ENCODE measurements around the gene DACH2. TPM values are rescaled to one million over a fixed set of nuclear protein-coding genes. Genes with fewer than 3 reads are reported as not detected.

The DACH2 gene
- total RNA-seq, 1 donor from 2014 or later = 0.13 TPM

DNA sequence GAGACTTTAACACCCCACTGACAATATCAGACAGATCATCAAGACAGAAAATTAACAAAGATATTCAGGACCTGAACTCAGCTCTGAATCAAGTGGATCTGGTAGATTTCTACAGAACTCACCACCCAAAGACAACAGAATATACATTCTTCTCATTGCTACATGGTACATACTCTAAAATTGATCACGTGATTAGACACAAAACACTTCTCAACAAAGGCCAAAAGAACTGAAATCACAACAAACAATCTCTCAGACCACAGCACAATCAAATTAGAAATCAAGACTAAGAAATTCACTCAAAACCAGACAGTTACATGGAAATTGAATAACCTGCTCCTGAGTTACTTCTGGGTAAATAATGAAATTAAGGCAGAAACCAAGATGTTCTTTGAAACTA lies 49.6 kb downstream of the DACH2 start:
- no peak for DNase-seq (ENCODE audit: low read depth)
- Histone ChIP-seq H3K36me3 (ENCODE audit: control insufficient read depth, insufficient read depth, low read length) (no peaks in the 10 kb centered on the region), H3K4me3 (ENCODE audit: low read depth, low read length) (no peak overlapping the region), H3K27me3 (ENCODE audit: control insufficient read depth, insufficient read depth, low read length) (no peaks in the 10 kb centered on the region)
- TF ChIP-seq, protein P1, sequence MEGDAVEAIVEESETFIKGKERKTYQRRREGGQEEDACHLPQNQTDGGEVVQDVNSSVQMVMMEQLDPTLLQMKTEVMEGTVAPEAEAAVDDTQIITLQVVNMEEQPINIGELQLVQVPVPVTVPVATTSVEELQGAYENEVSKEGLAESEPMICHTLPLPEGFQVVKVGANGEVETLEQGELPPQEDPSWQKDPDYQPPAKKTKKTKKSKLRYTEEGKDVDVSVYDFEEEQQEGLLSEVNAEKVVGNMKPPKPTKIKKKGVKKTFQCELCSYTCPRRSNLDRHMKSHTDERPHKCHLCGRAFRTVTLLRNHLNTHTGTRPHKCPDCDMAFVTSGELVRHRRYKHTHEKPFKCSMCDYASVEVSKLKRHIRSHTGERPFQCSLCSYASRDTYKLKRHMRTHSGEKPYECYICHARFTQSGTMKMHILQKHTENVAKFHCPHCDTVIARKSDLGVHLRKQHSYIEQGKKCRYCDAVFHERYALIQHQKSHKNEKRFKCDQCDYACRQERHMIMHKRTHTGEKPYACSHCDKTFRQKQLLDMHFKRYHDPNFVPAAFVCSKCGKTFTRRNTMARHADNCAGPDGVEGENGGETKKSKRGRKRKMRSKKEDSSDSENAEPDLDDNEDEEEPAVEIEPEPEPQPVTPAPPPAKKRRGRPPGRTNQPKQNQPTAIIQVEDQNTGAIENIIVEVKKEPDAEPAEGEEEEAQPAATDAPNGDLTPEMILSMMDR (IDR thresholded peaks at IDR 0.05; ENCODE audit: insufficient read depth, low read length, poor library complexity, severe bottlenecking) = no peak

DNA sequence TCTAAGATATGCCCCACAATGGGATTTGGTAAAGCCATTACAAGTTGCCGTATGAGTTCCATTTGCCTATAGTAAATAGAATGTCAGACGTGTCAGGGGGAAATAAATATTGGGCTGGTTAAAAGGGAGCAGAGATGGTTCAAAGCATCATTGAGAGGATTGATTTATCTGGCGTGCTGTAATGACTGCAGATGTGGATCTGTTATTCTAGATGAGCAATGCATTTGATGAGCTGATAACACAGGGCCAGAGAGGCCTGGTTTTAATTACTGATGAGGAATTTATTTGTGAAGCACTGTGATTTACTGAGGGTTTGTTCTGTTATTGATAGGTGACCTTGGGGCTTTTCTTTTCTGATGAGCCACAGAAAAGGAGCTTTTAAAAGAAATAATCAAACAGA lies 62.5 kb downstream of the DACH2 start:
- Histone ChIP-seq H3K27me3 (ENCODE audit: control insufficient read depth, insufficient read depth, low read length) (no peaks in the 10 kb centered on the region), H3K4me3 (ENCODE audit: low read depth, low read length) (no peak overlapping the region), H3K36me3 (ENCODE audit: control insufficient read depth, insufficient read depth, low read length) (no peaks in the 10 kb centered on the region)
- no peak for DNase-seq (ENCODE audit: low read depth)
- TF ChIP-seq, protein P1 (IDR thresholded peaks at IDR 0.05; ENCODE audit: insufficient read depth, low read length, poor library complexity, severe bottlenecking) = no peak

DNA sequence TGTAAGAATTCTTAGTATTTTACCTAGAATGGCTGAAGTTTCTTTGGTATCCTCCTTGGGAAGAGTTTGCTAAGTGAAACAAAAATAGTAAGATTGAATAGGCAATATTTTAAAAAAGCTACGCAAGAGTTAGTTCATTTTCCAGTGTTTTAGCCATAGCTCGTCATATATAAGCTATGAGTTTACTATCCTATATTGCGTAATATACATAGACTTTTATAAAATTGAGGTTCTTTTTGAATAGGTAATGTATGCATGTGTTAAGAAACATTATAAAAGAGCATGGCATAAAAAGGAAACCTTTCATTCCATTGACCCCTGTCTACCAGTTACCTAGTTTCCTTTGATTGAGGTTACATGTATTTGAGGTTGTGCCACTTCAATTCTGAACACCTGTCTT lies 67.0 kb downstream of the DACH2 start:
- no peak for DNase-seq (ENCODE audit: low read depth)
- no peaks in the 10 kb centered on the region for H3K36me3 ChIP-seq (ENCODE audit: control insufficient read depth, insufficient read depth, low read length)
- no peak overlapping the region for H3K4me3 ChIP-seq (ENCODE audit: low read depth, low read length)
- TF ChIP-seq, protein P1 (IDR thresholded peaks at IDR 0.05; ENCODE audit: insufficient read depth, low read length, poor library complexity, severe bottlenecking) = no peak
- H3K27me3 ChIP-seq (ENCODE audit: control insufficient read depth, insufficient read depth, low read length) = no peaks in the 10 kb centered on the region

DNA sequence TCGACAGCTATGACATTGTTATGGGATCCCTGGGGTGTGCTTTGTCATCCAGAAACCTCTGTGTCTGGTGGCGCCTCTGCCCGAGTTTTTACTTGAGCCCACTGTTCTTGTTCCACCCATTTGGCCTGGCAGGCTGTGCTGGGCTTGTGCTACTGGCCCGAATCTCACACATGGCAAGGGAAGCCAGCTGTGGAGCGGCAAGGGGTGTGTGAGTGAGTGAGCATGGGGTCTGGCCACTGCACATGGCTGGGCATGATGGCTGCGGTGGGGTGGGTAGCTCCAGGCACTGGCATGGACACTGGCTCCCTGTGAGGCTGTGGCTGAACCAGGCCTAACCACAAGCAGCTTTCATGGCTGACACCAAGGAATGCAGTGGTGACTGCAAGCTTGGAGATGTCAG lies 89.2 kb downstream of the DACH2 start:
- DNase-seq (ENCODE audit: low read depth) = no peak
- H3K27me3 ChIP-seq (ENCODE audit: control insufficient read depth, insufficient read depth, low read length) = no peaks in the 10 kb centered on the region
- TF ChIP-seq, protein P1 (IDR thresholded peaks at IDR 0.05; ENCODE audit: insufficient read depth, low read length, poor library complexity, severe bottlenecking) = no peak
- H3K4me3 ChIP-seq (ENCODE audit: low read depth, low read length) = no peak overlapping the region
- no peaks in the 10 kb centered on the region for H3K36me3 ChIP-seq (ENCODE audit: control insufficient read depth, insufficient read depth, low read length)

DNA sequence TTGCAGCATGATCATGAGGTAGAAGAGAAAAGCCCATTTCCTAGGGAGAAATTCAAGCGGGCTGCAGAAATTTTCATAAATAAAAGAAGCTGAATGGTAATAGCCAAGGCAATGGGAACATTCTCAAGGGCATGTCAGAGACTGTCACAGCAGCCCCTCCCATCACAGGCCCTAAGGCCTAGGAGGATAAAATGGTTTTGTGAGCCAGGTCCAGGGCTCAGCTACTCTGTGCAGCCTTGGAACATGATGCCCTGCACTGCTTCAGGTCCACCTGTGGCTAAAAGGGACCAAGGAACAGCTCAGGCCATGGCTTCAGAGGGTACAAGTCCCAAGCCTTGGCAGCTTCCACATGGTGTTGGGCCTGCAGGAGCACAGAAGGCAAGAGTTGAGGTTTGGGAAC lies 93.3 kb downstream of the DACH2 start:
- no peak overlapping the region for H3K4me3 ChIP-seq (ENCODE audit: low read depth, low read length)
- TF ChIP-seq, protein P1 (IDR thresholded peaks at IDR 0.05; ENCODE audit: insufficient read depth, low read length, poor library complexity, severe bottlenecking) = no peak
- no peak for DNase-seq (ENCODE audit: low read depth)
- H3K36me3 ChIP-seq (ENCODE audit: control insufficient read depth, insufficient read depth, low read length) = no peaks in the 10 kb centered on the region
- no peaks in the 10 kb centered on the region for H3K27me3 ChIP-seq (ENCODE audit: control insufficient read depth, insufficient read depth, low read length)

DNA sequence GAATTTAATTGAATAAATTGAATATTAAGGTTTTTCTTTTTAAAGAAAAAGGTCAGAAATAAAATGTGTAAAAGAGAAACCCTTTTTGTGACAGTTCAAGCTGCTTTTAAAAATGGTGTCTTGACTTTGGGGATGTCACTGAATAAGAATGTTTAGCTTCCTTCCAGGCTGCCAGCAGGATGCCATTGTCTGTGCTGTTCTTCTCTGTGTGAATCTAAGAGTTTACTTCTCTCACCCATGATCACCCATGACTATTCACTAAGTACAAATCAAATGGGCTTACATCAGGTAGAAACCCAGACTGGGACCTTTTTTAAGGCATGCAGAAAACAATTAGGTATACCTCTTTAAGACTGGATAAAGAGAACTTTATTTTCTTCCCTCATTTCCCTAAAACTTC lies 115.3 kb downstream of the DACH2 start:
- H3K4me3 ChIP-seq (ENCODE audit: low read depth, low read length) = no peak overlapping the region
- TF ChIP-seq, protein P1 (IDR thresholded peaks at IDR 0.05; ENCODE audit: insufficient read depth, low read length, poor library complexity, severe bottlenecking) = no peak
- no peak for DNase-seq (ENCODE audit: low read depth)
- no peaks in the 10 kb centered on the region for H3K27me3 ChIP-seq (ENCODE audit: control insufficient read depth, insufficient read depth, low read length)
- no peaks in the 10 kb centered on the region for H3K36me3 ChIP-seq (ENCODE audit: control insufficient read depth, insufficient read depth, low read length)
